GM18526 (cell line): ENCODE measurements around the gene MRPS5.

Experiments
- POLR2A ChIP-seq: IDR thresholded peaks from 3 replicates; pipeline ENCODE4 v1.6.1; 2011; ENCODE audit not compliant: insufficient read length; ENCODE audit errors: extremely low read depth

The MRPS5 gene

GRCh38 chr2:95046371-95047112 lies 75.1 kb downstream of the MRPS5 start:
- TF ChIP-seq POLR2A, result no peak

GRCh38 chr2:95044601-95045000 lies 77.0 kb downstream of the MRPS5 start:
- no peak for TF ChIP-seq POLR2A

GRCh38 chr2:95043300-95044093 lies 78.1 kb downstream of the MRPS5 start:
- no peak for TF ChIP-seq POLR2A

- no peak for TF ChIP-seq POLR2A
Measured at GRCh38 chr2:95042472-95043271, 78.9 kb downstream of the MRPS5 start.

- no peak for TF ChIP-seq POLR2A
Measured at GRCh38 chr2:95041824-95042442, 79.7 kb downstream of the MRPS5 start.

- TF ChIP-seq POLR2A, result no peak
Measured at GRCh38 chr2:95041060-95041823, 80.4 kb downstream of the MRPS5 start.

- TF ChIP-seq POLR2A, result no peak
Measured at GRCh38 chr2:95040426-95040825, 81.2 kb downstream of the MRPS5 start.

- no peak for TF ChIP-seq POLR2A
Measured at GRCh38 chr2:95039978-95040377, 81.6 kb downstream of the MRPS5 start.

GRCh38 chr2:95039363-95039762 lies 82.2 kb downstream of the MRPS5 start:
- TF ChIP-seq POLR2A, result no peak

GRCh38 chr2:95038635-95039298 lies 82.8 kb downstream of the MRPS5 start:
- TF ChIP-seq POLR2A, result no peak

- TF ChIP-seq POLR2A, result no peak
Measured at GRCh38 chr2:95037384-95037839, 84.2 kb downstream of the MRPS5 start.

GRCh38 chr2:95036596-95037383 lies 84.8 kb downstream of the MRPS5 start:
- TF ChIP-seq POLR2A, result no peak
